Measurements from ENCODE around the gene ACR. TPM values are rescaled to one million over a fixed set of nuclear protein-coding genes. Genes with fewer than 3 reads are reported as not detected.

The ACR gene
- polyA plus RNA-seq, 1 of the 3 experiments (the other 2 are of a cell fraction) = 0.15 TPM

DNA sequence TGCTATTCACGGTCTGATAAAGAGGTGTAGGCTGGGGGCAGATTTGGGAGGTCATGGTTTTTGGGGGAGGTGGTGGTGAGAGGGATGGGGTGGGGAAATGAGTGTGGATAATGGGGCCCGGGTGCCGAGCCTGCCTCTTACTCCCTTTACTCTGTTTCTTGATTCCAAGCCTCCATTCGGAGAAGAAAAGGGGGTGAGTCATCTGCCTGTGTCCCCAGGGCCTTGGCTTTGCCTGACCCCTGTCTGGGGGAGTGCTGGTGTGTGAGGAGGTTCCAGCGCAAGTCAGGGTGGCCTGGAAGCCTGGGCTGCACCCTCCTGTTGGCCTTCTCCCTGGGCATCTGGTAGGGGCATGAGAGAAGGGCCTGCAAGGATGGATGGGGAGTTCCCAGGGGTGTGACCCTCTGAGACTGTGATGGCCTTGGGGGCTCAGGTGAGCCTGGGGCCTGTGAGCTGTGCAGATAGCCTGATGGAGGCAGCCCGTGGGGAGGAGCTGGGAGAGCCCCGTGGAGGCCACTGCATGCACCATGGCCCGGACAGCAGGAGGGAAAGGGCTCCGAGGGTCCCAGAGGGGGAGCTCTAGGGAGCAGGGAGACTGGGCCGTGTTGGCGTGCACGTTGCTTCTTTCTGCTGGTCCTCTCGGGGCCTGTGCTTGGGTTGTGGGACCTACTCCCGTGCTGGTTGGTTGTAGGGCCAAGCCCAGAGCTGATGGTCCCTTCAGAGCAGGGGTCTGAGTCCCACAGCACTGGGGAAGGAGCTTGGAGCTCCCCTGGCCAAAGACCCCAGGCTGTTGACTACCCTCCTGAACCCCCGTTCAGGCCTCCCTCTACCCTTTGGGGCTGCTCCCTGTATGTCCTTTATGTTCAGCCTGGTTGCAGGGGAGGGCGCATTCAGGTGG is 26.3 kb upstream of the ACR start:
- TF ChIP-seq NRF1 (IDR thresholded peaks at IDR 0.05; ENCODE audit: low read depth, low read length) (no peak), FOXJ3 (CRISPR knock-in tag; IDR thresholded peaks at IDR 0.05) (no peak), SIN3A (IDR thresholded peaks at IDR 0.05; ENCODE audit: borderline replicate concordance, low read depth, low read length) (no peak), RCOR1 (IDR thresholded peaks at IDR 0.05; ENCODE audit: low read length) (no peak)
- TF ChIP-seq, protein P1, sequence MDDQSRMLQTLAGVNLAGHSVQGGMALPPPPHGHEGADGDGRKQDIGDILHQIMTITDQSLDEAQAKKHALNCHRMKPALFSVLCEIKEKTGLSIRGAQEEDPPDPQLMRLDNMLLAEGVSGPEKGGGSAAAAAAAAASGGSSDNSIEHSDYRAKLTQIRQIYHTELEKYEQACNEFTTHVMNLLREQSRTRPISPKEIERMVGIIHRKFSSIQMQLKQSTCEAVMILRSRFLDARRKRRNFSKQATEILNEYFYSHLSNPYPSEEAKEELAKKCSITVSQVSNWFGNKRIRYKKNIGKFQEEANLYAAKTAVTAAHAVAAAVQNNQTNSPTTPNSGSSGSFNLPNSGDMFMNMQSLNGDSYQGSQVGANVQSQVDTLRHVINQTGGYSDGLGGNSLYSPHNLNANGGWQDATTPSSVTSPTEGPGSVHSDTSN (IDR thresholded peaks at IDR 0.05) = no peak
- Histone ChIP-seq H3K9me2 (no peaks in the 10 kb centered on the region), H3K4me3 (ENCODE audit: low read depth in 2 of 2, low read length in 1 of 2) (no peak overlapping the region), H3F3A (replicated peaks; ENCODE audit: insufficient read depth) (peaks cover 5% of the 10 kb centered on the region), H4K20me1 (ENCODE audit: insufficient read depth) (no peaks in the 10 kb centered on the region), H3K79me2 (ENCODE audit: insufficient read depth) (no peaks in the 10 kb centered on the region), H3K4me2 (no peak overlapping the region), H2AFZ (ENCODE audit: low read depth) (no peak overlapping the region), H3K36me3 (replicated peaks in 1 of 2; ENCODE audit: control insufficient read depth in 1 of 2, insufficient read depth in 2 of 2, low read length in 1 of 2) (no peaks in the 10 kb centered on the region), H3K9ac (no peak overlapping the region), H3K27me3 (ENCODE audit: insufficient read depth) (no peaks in the 10 kb centered on the region), H3K9me3 (no peaks in the 10 kb centered on the region), H3K4me1 (ENCODE audit: control insufficient read depth in 1 of 2, insufficient read depth in 2 of 2, low read depth in 1 of 2, low read length in 1 of 2) (no peaks in the 10 kb centered on the region), H3K27ac (ENCODE audit: low read depth in 2 of 2, low read length in 1 of 2) (no peak overlapping the region)
- 79% methylated on average over 8 of the region's 16 CpGs for WGBS (ENCODE audit: low lambda C conversion rate)
- DNase-seq = no peak
- ChIA-PET CTCF (no interaction called here), POLR2A (no interaction called here)

DNA sequence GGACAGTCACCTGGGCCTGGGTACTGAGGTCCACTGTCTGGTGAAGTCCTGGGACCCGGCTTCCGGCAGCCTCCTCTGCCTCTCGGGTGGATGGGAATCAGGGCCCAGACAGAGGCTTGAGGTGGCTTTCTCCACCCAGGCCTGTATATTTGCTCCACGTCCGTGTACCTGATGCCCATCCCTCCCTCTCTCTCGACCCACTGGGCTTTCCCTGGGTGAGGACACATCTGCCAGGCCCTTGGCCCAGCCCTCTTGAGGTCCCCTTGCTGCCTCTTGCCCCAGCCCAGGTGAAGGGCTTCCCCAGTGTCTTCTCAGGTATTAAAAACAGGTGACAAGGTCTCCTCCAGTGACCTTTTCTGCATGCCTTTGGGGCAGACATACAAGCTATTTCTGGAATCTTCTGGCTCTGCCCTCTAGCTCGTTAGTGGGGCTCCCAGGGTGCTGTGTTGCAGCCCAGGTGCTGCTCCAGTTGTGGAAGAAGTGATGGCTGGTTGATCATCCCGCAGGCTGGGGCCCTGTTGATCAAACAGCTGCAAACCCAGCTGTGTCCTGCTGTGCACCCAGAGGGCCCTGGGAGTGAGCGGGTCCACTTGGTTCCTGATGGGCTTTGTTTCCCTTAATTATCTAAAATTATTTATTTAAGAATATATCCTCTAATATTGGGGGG is 25.5 kb upstream of the ACR start:
- no peaks in the 10 kb centered on the region for H3K36me3 ChIP-seq (replicated peaks in 1 of 2; ENCODE audit: control insufficient read depth in 1 of 2, insufficient read depth in 2 of 2, low read length in 1 of 2)
- no peak overlapping the region for H3K4me2 ChIP-seq
- H4K20me1 ChIP-seq (ENCODE audit: insufficient read depth) = no peaks in the 10 kb centered on the region
- H3K9me2 ChIP-seq = no peaks in the 10 kb centered on the region
- ChIA-PET POLR2A (no interaction called here), CTCF (interaction anchor here (1.1 kb wide), 1 partner anchor 92 kb away, joined by 3 read pairs; no protein-coding TSS in a partner anchor)
- whole genome bisulfite sequencing (ENCODE audit: low lambda C conversion rate) = 73% methylated on average over 9 of the region's 9 CpGs
- H3K4me1 ChIP-seq (ENCODE audit: control insufficient read depth in 1 of 2, insufficient read depth in 2 of 2, low read depth in 1 of 2, low read length in 1 of 2) = no peaks in the 10 kb centered on the region
- peaks cover 2% of the 10 kb centered on the region for H3F3A ChIP-seq (replicated peaks; ENCODE audit: insufficient read depth)
- H3K9ac ChIP-seq = no peak overlapping the region
- no peak overlapping the region for H3K4me3 ChIP-seq (ENCODE audit: low read depth in 2 of 2, low read length in 1 of 2)
- no peaks in the 10 kb centered on the region for H3K9me3 ChIP-seq
- no peak for DNase-seq
- no peak overlapping the region for H3K27ac ChIP-seq (ENCODE audit: low read depth in 2 of 2, low read length in 1 of 2)
- H2AFZ ChIP-seq (ENCODE audit: low read depth) = no peak overlapping the region
- H3K27me3 ChIP-seq (ENCODE audit: insufficient read depth) = no peaks in the 10 kb centered on the region
- no peaks in the 10 kb centered on the region for H3K79me2 ChIP-seq (ENCODE audit: insufficient read depth)
- TF ChIP-seq CTCF (IDR thresholded peaks at IDR 0.05) = no peak
- TF ChIP-seq MXI1 (IDR thresholded peaks at IDR 0.05; ENCODE audit: low read depth, low read length) = no peak
- TF ChIP-seq GABPA (IDR thresholded peaks at IDR 0.05; ENCODE audit: low read depth) = no peak
- TF ChIP-seq TCF12 (IDR thresholded peaks at IDR 0.05) = no peak
- no peak for TF ChIP-seq GATA2 (CRISPR knock-in tag; IDR thresholded peaks at IDR 0.05)
- TF ChIP-seq ZBTB33 (IDR thresholded peaks at IDR 0.05; ENCODE audit: borderline replicate concordance, low read depth) = no peak
- no peak for TF ChIP-seq NRF1 (IDR thresholded peaks at IDR 0.05; ENCODE audit: low read depth, low read length)
- no peak for TF ChIP-seq FOXJ3 (CRISPR knock-in tag; IDR thresholded peaks at IDR 0.05)
- TF ChIP-seq, protein P1 (IDR thresholded peaks at IDR 0.05) = no peak
- TF ChIP-seq, protein P2, sequence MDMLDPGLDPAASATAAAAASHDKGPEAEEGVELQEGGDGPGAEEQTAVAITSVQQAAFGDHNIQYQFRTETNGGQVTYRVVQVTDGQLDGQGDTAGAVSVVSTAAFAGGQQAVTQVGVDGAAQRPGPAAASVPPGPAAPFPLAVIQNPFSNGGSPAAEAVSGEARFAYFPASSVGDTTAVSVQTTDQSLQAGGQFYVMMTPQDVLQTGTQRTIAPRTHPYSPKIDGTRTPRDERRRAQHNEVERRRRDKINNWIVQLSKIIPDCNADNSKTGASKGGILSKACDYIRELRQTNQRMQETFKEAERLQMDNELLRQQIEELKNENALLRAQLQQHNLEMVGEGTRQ (IDR thresholded peaks at IDR 0.05; ENCODE audit: borderline replicate concordance, low read depth, low read length) = no peak
- TF ChIP-seq USF1 (IDR thresholded peaks at IDR 0.05; ENCODE audit: borderline replicate concordance, low read depth) = no peak
- TF ChIP-seq RCOR1 (IDR thresholded peaks at IDR 0.05; ENCODE audit: low read length) = no peak
- no peak for TF ChIP-seq ELF1 (IDR thresholded peaks at IDR 0.05)
- TF ChIP-seq SIN3A (IDR thresholded peaks at IDR 0.05; ENCODE audit: borderline replicate concordance, low read depth, low read length) = no peak
- no peak for TF ChIP-seq FOSL2 (IDR thresholded peaks at IDR 0.05; ENCODE audit: borderline replicate concordance, low read depth)
- no peak for TF ChIP-seq EP300 (IDR thresholded peaks at IDR 0.05; ENCODE audit: borderline replicate concordance in 1 of 2, low read depth in 1 of 2, low read length in 1 of 2)
